Measurements from ENCODE around the gene MYO10.

DNA sequence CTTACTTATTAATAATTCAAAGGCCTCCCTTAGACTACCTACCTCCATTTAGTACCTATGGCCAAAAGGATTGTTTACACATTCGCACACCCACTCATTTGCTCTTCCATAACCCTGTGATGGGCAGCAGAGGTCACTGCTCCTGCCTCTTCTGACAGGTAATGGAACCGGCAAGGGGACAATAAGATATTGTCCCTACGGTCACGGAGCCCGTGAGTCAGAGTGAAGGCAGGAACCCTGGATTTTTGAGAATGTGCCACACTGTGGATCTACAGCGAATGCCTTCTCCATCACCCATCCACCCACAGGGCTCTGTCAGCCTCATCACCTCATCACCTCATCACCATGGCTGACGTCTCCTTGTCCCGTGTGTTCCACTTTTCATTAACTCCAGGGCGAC, 132.3 kb downstream of the MYO10 start:
- TF ChIP-seq, protein P1, sequence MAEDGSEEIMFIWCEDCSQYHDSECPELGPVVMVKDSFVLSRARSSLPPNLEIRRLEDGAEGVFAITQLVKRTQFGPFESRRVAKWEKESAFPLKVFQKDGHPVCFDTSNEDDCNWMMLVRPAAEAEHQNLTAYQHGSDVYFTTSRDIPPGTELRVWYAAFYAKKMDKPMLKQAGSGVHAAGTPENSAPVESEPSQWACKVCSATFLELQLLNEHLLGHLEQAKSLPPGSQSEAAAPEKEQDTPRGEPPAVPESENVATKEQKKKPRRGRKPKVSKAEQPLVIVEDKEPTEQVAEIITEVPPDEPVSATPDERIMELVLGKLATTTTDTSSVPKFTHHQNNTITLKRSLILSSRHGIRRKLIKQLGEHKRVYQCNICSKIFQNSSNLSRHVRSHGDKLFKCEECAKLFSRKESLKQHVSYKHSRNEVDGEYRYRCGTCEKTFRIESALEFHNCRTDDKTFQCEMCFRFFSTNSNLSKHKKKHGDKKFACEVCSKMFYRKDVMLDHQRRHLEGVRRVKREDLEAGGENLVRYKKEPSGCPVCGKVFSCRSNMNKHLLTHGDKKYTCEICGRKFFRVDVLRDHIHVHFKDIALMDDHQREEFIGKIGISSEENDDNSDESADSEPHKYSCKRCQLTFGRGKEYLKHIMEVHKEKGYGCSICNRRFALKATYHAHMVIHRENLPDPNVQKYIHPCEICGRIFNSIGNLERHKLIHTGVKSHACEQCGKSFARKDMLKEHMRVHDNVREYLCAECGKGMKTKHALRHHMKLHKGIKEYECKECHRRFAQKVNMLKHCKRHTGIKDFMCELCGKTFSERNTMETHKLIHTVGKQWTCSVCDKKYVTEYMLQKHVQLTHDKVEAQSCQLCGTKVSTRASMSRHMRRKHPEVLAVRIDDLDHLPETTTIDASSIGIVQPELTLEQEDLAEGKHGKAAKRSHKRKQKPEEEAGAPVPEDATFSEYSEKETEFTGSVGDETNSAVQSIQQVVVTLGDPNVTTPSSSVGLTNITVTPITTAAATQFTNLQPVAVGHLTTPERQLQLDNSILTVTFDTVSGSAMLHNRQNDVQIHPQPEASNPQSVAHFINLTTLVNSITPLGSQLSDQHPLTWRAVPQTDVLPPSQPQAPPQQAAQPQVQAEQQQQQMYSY (CRISPR knock-in tag; IDR thresholded peaks at IDR 0.05) = no peak
- TF ChIP-seq CTCF (IDR thresholded peaks at IDR 0.05) = no peak
- TF ChIP-seq NFYB (CRISPR knock-in tag; conservative IDR thresholded peaks at IDR 0.05; ENCODE audit: low read depth) = no peak
- TF ChIP-seq ZBTB43 (CRISPR knock-in tag; IDR thresholded peaks at IDR 0.05) = no peak
- no peak for TF ChIP-seq CREB1 (CRISPR knock-in tag; IDR thresholded peaks at IDR 0.05)
- TF ChIP-seq, protein P2, sequence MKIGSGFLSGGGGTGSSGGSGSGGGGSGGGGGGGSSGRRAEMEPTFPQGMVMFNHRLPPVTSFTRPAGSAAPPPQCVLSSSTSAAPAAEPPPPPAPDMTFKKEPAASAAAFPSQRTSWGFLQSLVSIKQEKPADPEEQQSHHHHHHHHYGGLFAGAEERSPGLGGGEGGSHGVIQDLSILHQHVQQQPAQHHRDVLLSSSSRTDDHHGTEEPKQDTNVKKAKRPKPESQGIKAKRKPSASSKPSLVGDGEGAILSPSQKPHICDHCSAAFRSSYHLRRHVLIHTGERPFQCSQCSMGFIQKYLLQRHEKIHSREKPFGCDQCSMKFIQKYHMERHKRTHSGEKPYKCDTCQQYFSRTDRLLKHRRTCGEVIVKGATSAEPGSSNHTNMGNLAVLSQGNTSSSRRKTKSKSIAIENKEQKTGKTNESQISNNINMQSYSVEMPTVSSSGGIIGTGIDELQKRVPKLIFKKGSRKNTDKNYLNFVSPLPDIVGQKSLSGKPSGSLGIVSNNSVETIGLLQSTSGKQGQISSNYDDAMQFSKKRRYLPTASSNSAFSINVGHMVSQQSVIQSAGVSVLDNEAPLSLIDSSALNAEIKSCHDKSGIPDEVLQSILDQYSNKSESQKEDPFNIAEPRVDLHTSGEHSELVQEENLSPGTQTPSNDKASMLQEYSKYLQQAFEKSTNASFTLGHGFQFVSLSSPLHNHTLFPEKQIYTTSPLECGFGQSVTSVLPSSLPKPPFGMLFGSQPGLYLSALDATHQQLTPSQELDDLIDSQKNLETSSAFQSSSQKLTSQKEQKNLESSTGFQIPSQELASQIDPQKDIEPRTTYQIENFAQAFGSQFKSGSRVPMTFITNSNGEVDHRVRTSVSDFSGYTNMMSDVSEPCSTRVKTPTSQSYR (CRISPR knock-in tag; IDR thresholded peaks at IDR 0.05) = no peak
- TF ChIP-seq E2F1 (CRISPR knock-in tag; IDR thresholded peaks at IDR 0.05) = no peak
- no peak for TF ChIP-seq IRF2 (CRISPR knock-in tag; IDR thresholded peaks at IDR 0.05; ENCODE audit: borderline replicate concordance, low read depth)
- TF ChIP-seq JUN (CRISPR knock-in tag; IDR thresholded peaks at IDR 0.05) = no peak
- TF ChIP-seq ETV6 (CRISPR knock-in tag; IDR thresholded peaks at IDR 0.05) = no peak
- no peak for TF ChIP-seq ERG (CRISPR knock-in tag; IDR thresholded peaks at IDR 0.05)
- TF ChIP-seq SP1 (CRISPR knock-in tag; conservative IDR thresholded peaks at IDR 0.05) = no peak
- no peak for TF ChIP-seq TEAD1 (CRISPR knock-in tag; IDR thresholded peaks at IDR 0.05)
- TF ChIP-seq ATF3 (CRISPR knock-in tag; conservative IDR thresholded peaks at IDR 0.05) = no peak
